ENCODE results near the gene SEMA5B. TPM values are rescaled to one million over a fixed set of nuclear protein-coding genes. Genes with fewer than 3 reads are reported as not detected.

The SEMA5B gene
- polyA plus RNA-seq, 1 donor (not counting 4 experiments of a cell fraction or from before 2014, with no cell fraction given), result 0.04 TPM

GRCh38 chr3:123006609-123007008, 21.0 kb downstream of the SEMA5B start:
- Histone ChIP-seq H3K9ac (ENCODE audit: control insufficient read depth, extremely low read depth, insufficient read depth, low read length) (no peak overlapping the region), H3K79me2 (ENCODE audit: control insufficient read depth, insufficient read depth, low read length) (no peaks in the 10 kb centered on the region), H3K36me3 (ENCODE audit: control insufficient read depth in 2 of 2, extremely low read depth in 1 of 2, insufficient read depth in 2 of 2, low read length in 2 of 2) (no peaks in the 10 kb centered on the region), H3K4me1 (ENCODE audit: control insufficient read depth, extremely low read depth, insufficient read depth, low read length) (no peaks in the 10 kb centered on the region), H4K20me1 (ENCODE audit: control insufficient read depth, extremely low read depth, insufficient read depth, low read length) (no peaks in the 10 kb centered on the region), H3K9me1 (ENCODE audit: control insufficient read depth, extremely low read depth, insufficient read depth, low read length) (no peaks in the 10 kb centered on the region), H3K9me3 (ENCODE audit: control insufficient read depth, low read depth, low read length) (no peaks in the 10 kb centered on the region), H3K4me2 (ENCODE audit: control insufficient read depth, extremely low read depth, insufficient read depth, low read depth, low read length) (no peak overlapping the region), H3K4me3 (ENCODE audit: control insufficient read depth in 2 of 3, extremely low read depth in 1 of 3, insufficient read depth in 2 of 3, low read depth in 1 of 3, low read length in 3 of 3) (no peak overlapping the region), H3K27me3 (ENCODE audit: control insufficient read depth, extremely low read depth, insufficient read depth, low read length) (peaks cover 25% of the 10 kb centered on the region), H2AFZ (ENCODE audit: control insufficient read depth, low read length) (no peak overlapping the region), H3K27ac (ENCODE audit: control insufficient read depth, insufficient read depth, low read length) (no peak overlapping the region)
- TF ChIP-seq, protein P1, sequence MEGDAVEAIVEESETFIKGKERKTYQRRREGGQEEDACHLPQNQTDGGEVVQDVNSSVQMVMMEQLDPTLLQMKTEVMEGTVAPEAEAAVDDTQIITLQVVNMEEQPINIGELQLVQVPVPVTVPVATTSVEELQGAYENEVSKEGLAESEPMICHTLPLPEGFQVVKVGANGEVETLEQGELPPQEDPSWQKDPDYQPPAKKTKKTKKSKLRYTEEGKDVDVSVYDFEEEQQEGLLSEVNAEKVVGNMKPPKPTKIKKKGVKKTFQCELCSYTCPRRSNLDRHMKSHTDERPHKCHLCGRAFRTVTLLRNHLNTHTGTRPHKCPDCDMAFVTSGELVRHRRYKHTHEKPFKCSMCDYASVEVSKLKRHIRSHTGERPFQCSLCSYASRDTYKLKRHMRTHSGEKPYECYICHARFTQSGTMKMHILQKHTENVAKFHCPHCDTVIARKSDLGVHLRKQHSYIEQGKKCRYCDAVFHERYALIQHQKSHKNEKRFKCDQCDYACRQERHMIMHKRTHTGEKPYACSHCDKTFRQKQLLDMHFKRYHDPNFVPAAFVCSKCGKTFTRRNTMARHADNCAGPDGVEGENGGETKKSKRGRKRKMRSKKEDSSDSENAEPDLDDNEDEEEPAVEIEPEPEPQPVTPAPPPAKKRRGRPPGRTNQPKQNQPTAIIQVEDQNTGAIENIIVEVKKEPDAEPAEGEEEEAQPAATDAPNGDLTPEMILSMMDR (optimal IDR thresholded peaks at IDR 0.05 in 1 of 3, IDR thresholded peaks at IDR 0.05 in 1 of 3, conservative IDR thresholded peaks at IDR 0.05 in 1 of 3; ENCODE audit: extremely low read depth in 1 of 3, insufficient read depth in 2 of 3, low read length in 3 of 3), result no peak
- TF ChIP-seq EZH2 (IDR thresholded peaks at IDR 0.05; ENCODE audit: low read length), result no peak
- FAIRE-seq, result no peak
- dilution Hi-C loops (cut with MboI; ENCODE audit: extremely low pct_ligation_motif_present, low sequenced_read_pairs), result no loop called here
- DNase-seq (ENCODE audit: low read depth, low spot score), result no peak

- Histone ChIP-seq H3K4me2 (ENCODE audit: control insufficient read depth, extremely low read depth, insufficient read depth, low read depth, low read length) (no peak overlapping the region), H3K27me3 (ENCODE audit: control insufficient read depth, extremely low read depth, insufficient read depth, low read length) (peaks cover 27% of the 10 kb centered on the region), H4K20me1 (ENCODE audit: control insufficient read depth, extremely low read depth, insufficient read depth, low read length) (no peaks in the 10 kb centered on the region), H3K9ac (ENCODE audit: control insufficient read depth, extremely low read depth, insufficient read depth, low read length) (no peak overlapping the region), H3K9me1 (ENCODE audit: control insufficient read depth, extremely low read depth, insufficient read depth, low read length) (no peaks in the 10 kb centered on the region), H2AFZ (ENCODE audit: control insufficient read depth, low read length) (no peak overlapping the region), H3K4me1 (ENCODE audit: control insufficient read depth, extremely low read depth, insufficient read depth, low read length) (no peaks in the 10 kb centered on the region), H3K79me2 (ENCODE audit: control insufficient read depth, insufficient read depth, low read length) (no peaks in the 10 kb centered on the region), H3K4me3 (ENCODE audit: control insufficient read depth in 2 of 3, extremely low read depth in 1 of 3, insufficient read depth in 2 of 3, low read depth in 1 of 3, low read length in 3 of 3) (no peak overlapping the region), H3K36me3 (ENCODE audit: control insufficient read depth in 2 of 2, extremely low read depth in 1 of 2, insufficient read depth in 2 of 2, low read length in 2 of 2) (no peaks in the 10 kb centered on the region), H3K27ac (ENCODE audit: control insufficient read depth, insufficient read depth, low read length) (no peak overlapping the region), H3K9me3 (ENCODE audit: control insufficient read depth, low read depth, low read length) (no peaks in the 10 kb centered on the region)
- FAIRE-seq, result no peak
- DNase-seq (ENCODE audit: low read depth, low spot score), result no peak
- dilution Hi-C loops (cut with MboI; ENCODE audit: extremely low pct_ligation_motif_present, low sequenced_read_pairs), result no loop called here
- TF ChIP-seq, protein P1 (optimal IDR thresholded peaks at IDR 0.05 in 1 of 3, IDR thresholded peaks at IDR 0.05 in 1 of 3, conservative IDR thresholded peaks at IDR 0.05 in 1 of 3; ENCODE audit: extremely low read depth in 1 of 3, insufficient read depth in 2 of 3, low read length in 3 of 3), result no peak
- TF ChIP-seq EZH2 (IDR thresholded peaks at IDR 0.05; ENCODE audit: low read length), result no peak
Measured at GRCh38 chr3:123005291-123005690, 22.3 kb downstream of the SEMA5B start.
